ENCODE data around the gene RBL2.

- no peak for TF ChIP-seq CTCF (conservative IDR thresholded peaks at IDR 0.05 in 1 of 2, IDR thresholded peaks at IDR 0.05 in 1 of 2; ENCODE audit: extremely low read depth in 1 of 2, insufficient read depth in 1 of 2, low read depth in 1 of 2, low read length in 2 of 2)
- TF ChIP-seq EZH2 (IDR thresholded peaks at IDR 0.05; ENCODE audit: borderline replicate concordance, low read length): no peak
Measured at GRCh38 chr16:53458635-53459034, 24.4 kb downstream of the RBL2 start.

All from mammary epithelial cell (primary cell).